GM10847 (cell line): Measurements from ENCODE around the gene TRIM65.

Experiments
- POLR2A ChIP-seq: IDR thresholded peaks from 2 replicates; pipeline ENCODE4 v1.6.1; 2011; ENCODE audit not compliant: insufficient read length; ENCODE audit errors: extremely low read depth

Gene TRIM65

GRCh38 chr17:75875182-75875939 is 21.4 kb downstream of the TRIM65 start:
- no peak for TF ChIP-seq POLR2A

GRCh38 chr17:75874323-75875181 is 22.2 kb downstream of the TRIM65 start:
- TF ChIP-seq POLR2A: no peak

- TF ChIP-seq POLR2A: no peak
These were observed 23.0 kb downstream of the TRIM65 start for GRCh38 chr17:75873587-75874322.

- no peak for TF ChIP-seq POLR2A
These were observed 24.1 kb downstream of the TRIM65 start for GRCh38 chr17:75872434-75873351.

GRCh38 chr17:75869282-75870141 is 27.2 kb downstream of the TRIM65 start:
- TF ChIP-seq POLR2A: no peak

GRCh38 chr17:75864448-75864871 is 32.3 kb downstream of the TRIM65 start:
- TF ChIP-seq POLR2A: no peak

GRCh38 chr17:75861927-75862317 is 34.8 kb downstream of the TRIM65 start:
- no peak for TF ChIP-seq POLR2A

GRCh38 chr17:75856062-75856756 is 40.5 kb downstream of the TRIM65 start:
- TF ChIP-seq POLR2A: no peak

- TF ChIP-seq POLR2A: peak; percentile 96
These were observed 41.3 kb downstream of the TRIM65 start, which contains the start of gene WBP2 for GRCh38 chr17:75855310-75856061. WBP2 (minus strand) TSS chr17:75855335; CDS start chr17:75855297, 38 bp downstream.

- TF ChIP-seq POLR2A: no peak
These were observed 41.9 kb downstream of the TRIM65 start for GRCh38 chr17:75854881-75855309.

- TF ChIP-seq POLR2A: no peak
These were observed 42.5 kb downstream of the TRIM65 start for GRCh38 chr17:75854101-75854748.

- no peak for TF ChIP-seq POLR2A
These were observed 43.3 kb downstream of the TRIM65 start for GRCh38 chr17:75853433-75853832.
